Activated naive CD8-positive, alpha-beta T cell treated with anti-CD3 and anti-CD28 coated beads, Interleukin-2, amount 10 ng/mL, durations not matched to agents 7 days and 5 days (primary cell): Measurements from ENCODE around the gene TOMM5. TPM values are rescaled to one million over a fixed set of nuclear protein-coding genes. Genes with fewer than 3 reads are reported as not detected.

Experiments
- ATAC-seq: fragments of 150-1000 bp; cut with Tn5 transposase; one replicate; pipeline ENCODE4 v1.10.0; 2021; ENCODE audit warnings: low read depth, moderate library complexity
- POLR2A ChIA-PET: fragments of 350-600 bp; sonication (Branson Sonifier 250); formaldehyde crosslinking; loops from one replicate; lab custom pipeline; 2021; ENCODE audit warnings: antibody characterized with exemption; lab: Charles Lee
- DNase-seq: peaks from one replicate; pipeline ENCODE4 v3.0.0; 2021
- H3K27ac Mint-ChIP-seq: one replicate; pipeline ENCODE4 v1.8.0; 2022; ENCODE audit warnings: mild to moderate bottlenecking, mixed read lengths
- H3K27me3 Mint-ChIP-seq: one replicate; pipeline ENCODE4 v1.8.0; 2022; ENCODE audit warnings: mild to moderate bottlenecking, moderate library complexity, mixed read lengths
- H3K36me3 Mint-ChIP-seq: one replicate; pipeline ENCODE4 v1.8.0; 2021; ENCODE audit warnings: mild to moderate bottlenecking, mixed read lengths
- H3K4me1 Mint-ChIP-seq: one replicate; pipeline ENCODE4 v1.8.0; 2021; ENCODE audit warnings: mixed read lengths
- H3K4me3 Mint-ChIP-seq: one replicate; pipeline ENCODE4 v1.8.0; 2022; ENCODE audit warnings: mild to moderate bottlenecking, moderate library complexity, mixed read lengths
- H3K9me3 Mint-ChIP-seq: one replicate; pipeline ENCODE4 v1.8.0; 2021; ENCODE audit warnings: mixed read lengths
- total RNA-seq, 2 experiments: library from RNA; stranded (reverse); gene quantifications; one replicate each; pipeline ENCODE4 v1.2.3, GENCODE V29; 2021

The TOMM5 gene
- 10 to 100 TPM; 68.2 to 74.1 TPM for total RNA-seq

DNA sequence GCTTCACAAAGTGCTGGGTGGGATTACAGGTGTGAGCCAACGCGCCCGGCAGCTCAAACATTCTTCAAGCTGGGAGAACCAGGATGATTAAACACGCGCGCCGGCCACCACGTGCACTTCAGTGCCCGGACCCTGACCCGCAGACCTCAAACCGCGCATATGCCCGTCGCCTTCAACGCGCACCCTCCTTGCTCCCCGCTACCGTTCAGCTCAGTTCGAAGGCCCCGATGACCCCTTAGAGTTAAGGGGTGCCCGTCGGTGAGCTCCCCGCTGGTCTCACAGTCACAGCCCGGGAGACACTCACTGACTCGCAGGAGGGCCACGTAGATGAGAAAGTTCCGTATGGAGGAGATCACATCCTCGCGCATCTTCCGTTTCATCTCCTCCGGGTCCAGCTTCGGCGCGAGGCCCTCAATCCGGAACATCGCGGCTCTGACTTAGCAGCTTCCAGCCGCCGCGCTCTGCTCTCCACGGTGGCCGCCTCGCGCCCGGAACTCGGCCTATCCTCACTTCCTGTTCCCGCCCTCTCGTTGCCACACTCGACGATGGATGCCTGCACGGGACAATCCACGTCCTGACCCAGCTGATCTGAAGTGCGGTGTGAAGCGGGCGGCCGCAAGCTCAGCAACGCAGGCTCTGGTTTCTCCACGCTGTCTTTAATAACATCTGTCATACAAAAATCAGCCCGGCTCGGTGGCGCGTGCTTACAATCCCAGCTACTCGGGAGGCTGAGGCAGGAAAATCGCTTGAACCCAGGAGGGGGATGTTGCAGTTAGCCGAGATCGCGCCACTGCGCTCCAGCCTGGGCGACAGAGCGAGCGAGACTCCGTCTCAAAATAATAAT lies at the start of gene TOMM5:
Gene TOMM5, minus strand, starts transcription at position 490 of the 844 bp plus-strand sequence. Its CDS starts 65 bp downstream, at position 425.
- POLR2A ChIA-PET = interaction anchor here (0.6 to 3.4 kb wide), 12 partner anchors 9 to 941 kb away, joined by 3 to 27 read pairs (median 6); partner anchors contain the start of genes DCAF10, EXOSC3, FBXO10 and POLR1E
- H3K36me3 Mint-ChIP-seq = peaks cover 7% of the 10 kb centered on the region
- DNase-seq (peak; percentile 89), ATAC-seq (peak; percentile 96)
- peaks cover 17% of the 10 kb centered on the region for H3K27me3 Mint-ChIP-seq
- peak within 1 kb of the TSS; percentile 98 for H3K4me3 Mint-ChIP-seq
- peaks cover 30% of the 10 kb centered on the region for H3K4me1 Mint-ChIP-seq
- peak within 1 kb of the TSS; percentile 99 for H3K27ac Mint-ChIP-seq
- H3K9me3 Mint-ChIP-seq = no peaks in the 10 kb centered on the region

GRCh38 chr9:37641331-37641730 lies 48.9 kb upstream of the TOMM5 start:
- H3K27ac Mint-ChIP-seq = no peak overlapping the region
- no peaks in the 10 kb centered on the region for H3K4me1 Mint-ChIP-seq
- H3K9me3 Mint-ChIP-seq = no peaks in the 10 kb centered on the region
- no peaks in the 10 kb centered on the region for H3K36me3 Mint-ChIP-seq
- H3K27me3 Mint-ChIP-seq = peaks cover 42% of the 10 kb centered on the region
- no peak for ATAC-seq
- H3K4me3 Mint-ChIP-seq = no peak overlapping the region
- no peak for DNase-seq
- POLR2A ChIA-PET = no interaction called here

GRCh38 chr9:37640246-37640645 lies 47.8 kb upstream of the TOMM5 start:
- no peak overlapping the region for H3K4me3 Mint-ChIP-seq
- H3K36me3 Mint-ChIP-seq = no peaks in the 10 kb centered on the region
- POLR2A ChIA-PET = no interaction called here

GRCh38 chr9:37639841-37640240 lies 47.4 kb upstream of the TOMM5 start:
- ATAC-seq = no peak

More at GRCh38 chr9:37640246-37640645, 47.8 kb upstream of the TOMM5 start:
- Mint-ChIP-seq H3K27ac (no peak overlapping the region), H3K27me3 (peaks cover 37% of the 10 kb centered on the region), H3K9me3 (no peaks in the 10 kb centered on the region), H3K4me1 (no peaks in the 10 kb centered on the region)
- DNase-seq = no peak
- ATAC-seq = no peak

DNA sequence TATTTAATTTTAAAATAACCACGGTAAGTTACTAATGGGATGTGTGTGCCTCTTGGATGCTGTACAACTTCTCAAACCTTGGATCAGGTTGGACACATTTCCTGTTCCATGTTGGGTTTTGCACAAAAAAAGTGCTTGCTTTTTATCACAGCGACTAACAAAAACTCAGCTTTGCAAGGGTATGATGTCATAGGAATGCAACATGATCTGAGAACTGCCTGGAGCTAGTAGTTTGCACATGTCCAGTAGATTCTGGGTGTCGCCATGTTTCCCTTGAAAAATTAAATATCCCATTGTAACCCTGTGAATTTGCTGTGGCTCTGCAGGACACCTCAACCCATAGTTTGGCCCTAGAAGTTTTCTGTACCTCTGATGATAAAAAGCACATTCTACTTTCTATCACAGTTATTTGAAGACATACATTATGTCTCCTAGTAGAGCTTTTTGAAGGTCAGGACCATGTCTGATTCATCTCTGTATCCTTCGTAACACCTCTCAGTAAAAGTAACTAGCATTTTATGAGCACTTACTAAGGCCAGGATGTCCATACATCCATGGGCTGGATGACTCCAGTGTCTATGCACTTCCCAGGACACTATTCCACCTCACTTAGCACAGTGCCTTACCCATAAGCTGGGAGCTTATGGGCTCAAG lies 46.8 kb upstream of the TOMM5 start:
- ATAC-seq (no peak), DNase-seq (no peak)
- H3K4me3 Mint-ChIP-seq = no peak overlapping the region
- no peaks in the 10 kb centered on the region for H3K4me1 Mint-ChIP-seq
- H3K27ac Mint-ChIP-seq = no peak overlapping the region
- no peaks in the 10 kb centered on the region for H3K9me3 Mint-ChIP-seq
- peaks cover 28% of the 10 kb centered on the region for H3K27me3 Mint-ChIP-seq
- no peaks in the 10 kb centered on the region for H3K36me3 Mint-ChIP-seq
- POLR2A ChIA-PET = no interaction called here

More at GRCh38 chr9:37639841-37640240, 47.4 kb upstream of the TOMM5 start:
- POLR2A ChIA-PET = no interaction called here
- Mint-ChIP-seq H3K4me3 (no peak overlapping the region), H3K9me3 (no peaks in the 10 kb centered on the region), H3K27ac (no peak overlapping the region), H3K36me3 (no peaks in the 10 kb centered on the region), H3K4me1 (no peaks in the 10 kb centered on the region), H3K27me3 (peaks cover 33% of the 10 kb centered on the region)
- DNase-seq = no peak

DNA sequence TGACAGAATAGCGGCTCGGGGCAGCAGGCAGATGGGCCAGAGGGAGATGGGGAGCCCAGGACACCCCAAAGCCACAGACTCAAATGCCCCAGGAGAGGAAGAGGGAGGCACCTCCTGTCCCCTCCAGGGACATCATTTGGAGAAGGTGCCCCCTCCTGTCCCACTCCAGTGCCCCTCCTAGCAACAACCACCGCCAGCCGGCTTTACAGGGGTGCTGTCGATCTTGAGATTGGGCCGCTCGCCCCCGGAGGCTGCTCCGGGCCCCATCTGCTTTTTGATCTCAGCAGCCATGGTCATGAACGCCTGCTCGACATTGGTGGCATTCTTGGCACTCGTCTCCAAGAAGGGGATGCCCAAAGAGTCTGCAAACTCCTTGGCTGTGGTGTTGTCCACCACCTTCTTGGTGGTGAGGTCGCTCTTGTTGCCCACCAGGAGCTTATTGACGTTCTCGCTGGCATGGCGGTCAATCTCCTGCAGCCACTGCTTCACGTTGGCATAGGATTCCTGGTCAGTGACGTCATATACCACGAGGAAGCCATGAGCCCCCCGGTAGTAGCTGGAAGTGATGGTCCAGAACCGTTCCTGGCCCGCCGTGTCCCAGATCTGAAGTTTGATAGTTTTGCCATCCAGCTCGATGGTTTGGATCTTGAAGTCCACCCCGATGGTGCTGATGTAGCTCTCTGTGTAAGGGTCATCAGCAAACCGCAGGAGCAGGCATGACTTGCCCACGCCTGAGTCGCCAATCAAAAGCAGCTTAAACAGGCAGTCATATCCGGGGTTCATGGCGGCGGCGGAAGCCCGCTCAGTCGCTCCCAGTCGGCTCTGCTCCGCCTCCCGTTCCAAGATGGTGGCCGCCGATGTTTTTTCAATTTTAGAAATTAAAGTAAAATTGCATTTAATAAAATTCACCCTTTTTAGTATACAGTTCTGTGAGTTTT lies 44.4 kb upstream of the TOMM5 start:
- Mint-ChIP-seq H3K27me3 (peaks cover 16% of the 10 kb centered on the region), H3K27ac (no peak overlapping the region), H3K4me1 (no peaks in the 10 kb centered on the region), H3K36me3 (no peaks in the 10 kb centered on the region), H3K4me3 (no peak overlapping the region), H3K9me3 (no peaks in the 10 kb centered on the region)
- DNase-seq = no peak
- POLR2A ChIA-PET = interaction anchor here (0.7 kb wide), 1 partner anchor 267 kb away, joined by 3 read pairs; no protein-coding TSS in a partner anchor
- no peak for ATAC-seq

DNA sequence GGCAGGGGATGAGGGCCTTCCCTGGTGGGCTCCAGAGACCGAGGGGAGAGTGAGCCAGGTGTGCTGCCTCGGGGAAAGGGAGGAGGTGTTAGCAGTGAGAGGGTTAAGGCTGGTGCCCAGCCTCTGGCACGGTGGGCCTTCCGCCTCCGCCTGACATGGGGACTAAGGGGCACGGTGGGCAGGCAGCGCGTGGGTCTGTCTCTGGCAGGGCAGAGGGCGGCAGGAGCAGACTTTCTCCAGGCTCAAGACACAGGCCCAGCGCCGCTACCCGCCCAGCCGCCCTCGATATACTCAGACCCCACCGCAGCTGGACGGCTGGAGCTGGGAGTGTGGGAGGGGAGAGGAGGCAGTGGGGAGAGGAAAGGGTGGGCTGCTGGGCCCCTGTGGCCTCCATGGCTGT lies 43.4 kb upstream of the TOMM5 start:
- Mint-ChIP-seq H3K36me3 (no peaks in the 10 kb centered on the region), H3K4me1 (no peaks in the 10 kb centered on the region), H3K9me3 (no peaks in the 10 kb centered on the region), H3K27me3 (peaks cover 13% of the 10 kb centered on the region), H3K27ac (no peak overlapping the region), H3K4me3 (no peak overlapping the region)
- POLR2A ChIA-PET = no interaction called here
- ATAC-seq (no peak), DNase-seq (no peak)

DNA sequence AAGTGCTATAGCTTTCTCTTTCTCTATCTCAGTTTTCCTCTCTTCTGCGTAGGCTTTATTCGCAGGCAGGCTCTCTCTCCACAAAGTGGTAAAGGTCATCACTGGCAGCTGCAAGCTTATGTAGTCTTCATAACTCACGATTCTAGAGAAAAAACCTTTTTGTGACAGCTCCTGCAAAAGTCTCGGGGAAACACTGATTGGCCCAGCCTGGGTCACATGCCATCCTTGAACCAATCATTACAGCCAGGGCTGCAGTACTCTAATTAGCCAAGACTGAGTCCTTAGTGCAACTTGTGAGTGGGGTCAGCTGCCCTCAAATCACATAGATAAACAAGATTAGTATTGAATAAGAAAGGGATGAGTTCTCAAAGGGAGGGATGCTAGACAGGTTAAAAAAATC lies 40.1 kb upstream of the TOMM5 start:
- no peaks in the 10 kb centered on the region for H3K9me3 Mint-ChIP-seq
- H3K4me3 Mint-ChIP-seq = no peak overlapping the region
- H3K4me1 Mint-ChIP-seq = no peaks in the 10 kb centered on the region
- H3K36me3 Mint-ChIP-seq = no peaks in the 10 kb centered on the region
- ATAC-seq (no peak), DNase-seq (no peak)
- POLR2A ChIA-PET = no interaction called here
- peaks cover 8% of the 10 kb centered on the region for H3K27me3 Mint-ChIP-seq
- H3K27ac Mint-ChIP-seq = no peak overlapping the region

DNA sequence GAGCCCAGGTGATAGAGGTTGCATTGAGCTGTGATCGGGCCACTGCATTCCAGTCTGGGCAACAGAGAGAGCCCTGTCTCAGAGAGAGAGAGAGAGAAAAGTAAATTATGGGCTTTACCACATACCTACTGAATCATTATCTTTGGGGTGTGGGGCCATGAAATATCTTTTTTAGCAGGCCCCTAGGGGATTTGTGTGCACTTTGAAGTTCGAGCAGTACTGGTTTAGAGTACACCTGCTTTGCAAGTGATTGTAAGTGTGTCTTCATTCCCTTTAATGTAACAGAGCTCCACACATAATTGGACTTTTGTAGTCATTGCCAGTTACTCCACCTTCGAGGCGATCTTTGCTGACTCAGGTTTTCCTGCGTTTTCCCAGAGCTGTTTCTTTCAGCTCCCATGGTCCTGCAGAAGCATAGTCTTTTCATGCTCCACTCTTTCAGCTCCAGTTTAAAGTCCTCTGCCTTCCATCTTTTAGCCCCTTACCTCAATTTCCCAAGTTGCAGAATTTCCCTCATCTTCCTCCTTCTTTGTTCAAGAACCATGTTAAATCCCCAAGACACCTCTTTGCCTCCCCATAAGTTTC lies 34.4 kb upstream of the TOMM5 start:
- no peaks in the 10 kb centered on the region for H3K36me3 Mint-ChIP-seq
- no peaks in the 10 kb centered on the region for H3K9me3 Mint-ChIP-seq
- POLR2A ChIA-PET = no interaction called here
- ATAC-seq = no peak
- DNase-seq = no peak
- H3K27ac Mint-ChIP-seq = no peak overlapping the region
- H3K4me3 Mint-ChIP-seq = no peak overlapping the region
- peaks cover 11% of the 10 kb centered on the region for H3K27me3 Mint-ChIP-seq
- no peaks in the 10 kb centered on the region for H3K4me1 Mint-ChIP-seq

DNA sequence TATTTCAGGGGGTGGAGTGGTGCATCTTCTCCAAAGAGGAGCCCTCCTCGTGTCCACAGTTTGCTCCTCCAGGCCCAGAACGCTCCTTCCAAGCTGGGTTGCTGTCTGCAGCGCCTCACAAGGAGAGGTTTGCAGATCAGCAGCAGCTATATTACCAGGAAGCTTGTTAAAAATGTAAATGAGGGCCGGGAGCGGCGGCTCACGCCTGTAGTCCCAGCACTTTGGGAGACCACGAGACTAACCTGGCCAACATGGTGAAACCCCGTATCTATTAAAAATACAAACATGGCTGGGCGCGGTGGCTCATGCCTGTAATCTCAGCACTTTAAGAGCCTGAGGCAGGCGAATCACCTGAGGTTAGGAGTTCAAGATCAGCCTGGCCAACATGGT lies 33.4 kb upstream of the TOMM5 start:
- no peaks in the 10 kb centered on the region for H3K4me1 Mint-ChIP-seq
- no peaks in the 10 kb centered on the region for H3K36me3 Mint-ChIP-seq
- POLR2A ChIA-PET = interaction anchor here (0.6 to 0.7 kb wide), 2 partner anchors 31 to 248 kb away, joined by 3 to 4 read pairs; no protein-coding TSS in a partner anchor
- DNase-seq (no peak), ATAC-seq (no peak)
- H3K9me3 Mint-ChIP-seq = no peaks in the 10 kb centered on the region
- no peak overlapping the region for H3K4me3 Mint-ChIP-seq
- no peak overlapping the region for H3K27ac Mint-ChIP-seq
- peaks cover 11% of the 10 kb centered on the region for H3K27me3 Mint-ChIP-seq

GRCh38 chr9:37625036-37625757 lies 32.8 kb upstream of the TOMM5 start:
- H3K27me3 Mint-ChIP-seq = peaks cover 11% of the 10 kb centered on the region
- POLR2A ChIA-PET = interaction anchor here (0.6 kb wide), 1 partner anchor 247 kb away, joined by 4 read pairs; no protein-coding TSS in a partner anchor
- no peak overlapping the region for H3K27ac Mint-ChIP-seq
- DNase-seq (no peak), ATAC-seq (no peak)
- H3K4me3 Mint-ChIP-seq = no peak overlapping the region
- no peaks in the 10 kb centered on the region for H3K9me3 Mint-ChIP-seq
- no peaks in the 10 kb centered on the region for H3K4me1 Mint-ChIP-seq
- no peaks in the 10 kb centered on the region for H3K36me3 Mint-ChIP-seq

GRCh38 chr9:37624073-37624472 lies 31.7 kb upstream of the TOMM5 start:
- no peak for DNase-seq
- no peak for ATAC-seq
- H3K36me3 Mint-ChIP-seq = no peaks in the 10 kb centered on the region
- H3K9me3 Mint-ChIP-seq = no peaks in the 10 kb centered on the region
- H3K27ac Mint-ChIP-seq = no peak overlapping the region
- H3K4me3 Mint-ChIP-seq = no peak overlapping the region
- H3K4me1 Mint-ChIP-seq = no peaks in the 10 kb centered on the region
- POLR2A ChIA-PET = no interaction called here
- peaks cover 11% of the 10 kb centered on the region for H3K27me3 Mint-ChIP-seq
